ENCODE data around the gene JAZF1.

DNA sequence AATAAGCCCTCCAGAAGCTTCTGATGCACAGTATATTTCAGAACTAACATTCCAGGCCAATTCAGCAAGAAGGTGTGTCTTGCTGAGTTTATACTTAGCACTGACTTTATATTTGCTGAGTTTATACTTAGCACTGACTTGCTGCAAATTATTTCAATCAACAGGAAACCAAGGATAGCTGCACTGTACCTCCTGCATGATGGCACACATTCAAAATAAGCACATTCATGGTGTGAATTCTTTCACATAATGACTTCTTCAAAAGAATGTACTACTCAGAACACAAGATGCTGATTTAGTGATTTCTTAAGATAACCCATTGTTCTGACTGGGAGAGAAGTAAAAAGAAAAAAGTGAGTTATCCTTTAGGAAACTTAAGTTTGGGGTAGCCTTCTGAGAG, 52.0 kb downstream of the JAZF1 start:
- TF ChIP-seq SP1 (IDR thresholded peaks at IDR 0.05; ENCODE audit: low read depth, low read length) = no peak
- no peak for TF ChIP-seq POLR2A (IDR thresholded peaks at IDR 0.05; ENCODE audit: control extremely low read depth in 1 of 2, low read depth in 2 of 2, low read length in 2 of 2)
- no peak for TF ChIP-seq SP2 (IDR thresholded peaks at IDR 0.05; ENCODE audit: low read length)
- TF ChIP-seq, protein P1, sequence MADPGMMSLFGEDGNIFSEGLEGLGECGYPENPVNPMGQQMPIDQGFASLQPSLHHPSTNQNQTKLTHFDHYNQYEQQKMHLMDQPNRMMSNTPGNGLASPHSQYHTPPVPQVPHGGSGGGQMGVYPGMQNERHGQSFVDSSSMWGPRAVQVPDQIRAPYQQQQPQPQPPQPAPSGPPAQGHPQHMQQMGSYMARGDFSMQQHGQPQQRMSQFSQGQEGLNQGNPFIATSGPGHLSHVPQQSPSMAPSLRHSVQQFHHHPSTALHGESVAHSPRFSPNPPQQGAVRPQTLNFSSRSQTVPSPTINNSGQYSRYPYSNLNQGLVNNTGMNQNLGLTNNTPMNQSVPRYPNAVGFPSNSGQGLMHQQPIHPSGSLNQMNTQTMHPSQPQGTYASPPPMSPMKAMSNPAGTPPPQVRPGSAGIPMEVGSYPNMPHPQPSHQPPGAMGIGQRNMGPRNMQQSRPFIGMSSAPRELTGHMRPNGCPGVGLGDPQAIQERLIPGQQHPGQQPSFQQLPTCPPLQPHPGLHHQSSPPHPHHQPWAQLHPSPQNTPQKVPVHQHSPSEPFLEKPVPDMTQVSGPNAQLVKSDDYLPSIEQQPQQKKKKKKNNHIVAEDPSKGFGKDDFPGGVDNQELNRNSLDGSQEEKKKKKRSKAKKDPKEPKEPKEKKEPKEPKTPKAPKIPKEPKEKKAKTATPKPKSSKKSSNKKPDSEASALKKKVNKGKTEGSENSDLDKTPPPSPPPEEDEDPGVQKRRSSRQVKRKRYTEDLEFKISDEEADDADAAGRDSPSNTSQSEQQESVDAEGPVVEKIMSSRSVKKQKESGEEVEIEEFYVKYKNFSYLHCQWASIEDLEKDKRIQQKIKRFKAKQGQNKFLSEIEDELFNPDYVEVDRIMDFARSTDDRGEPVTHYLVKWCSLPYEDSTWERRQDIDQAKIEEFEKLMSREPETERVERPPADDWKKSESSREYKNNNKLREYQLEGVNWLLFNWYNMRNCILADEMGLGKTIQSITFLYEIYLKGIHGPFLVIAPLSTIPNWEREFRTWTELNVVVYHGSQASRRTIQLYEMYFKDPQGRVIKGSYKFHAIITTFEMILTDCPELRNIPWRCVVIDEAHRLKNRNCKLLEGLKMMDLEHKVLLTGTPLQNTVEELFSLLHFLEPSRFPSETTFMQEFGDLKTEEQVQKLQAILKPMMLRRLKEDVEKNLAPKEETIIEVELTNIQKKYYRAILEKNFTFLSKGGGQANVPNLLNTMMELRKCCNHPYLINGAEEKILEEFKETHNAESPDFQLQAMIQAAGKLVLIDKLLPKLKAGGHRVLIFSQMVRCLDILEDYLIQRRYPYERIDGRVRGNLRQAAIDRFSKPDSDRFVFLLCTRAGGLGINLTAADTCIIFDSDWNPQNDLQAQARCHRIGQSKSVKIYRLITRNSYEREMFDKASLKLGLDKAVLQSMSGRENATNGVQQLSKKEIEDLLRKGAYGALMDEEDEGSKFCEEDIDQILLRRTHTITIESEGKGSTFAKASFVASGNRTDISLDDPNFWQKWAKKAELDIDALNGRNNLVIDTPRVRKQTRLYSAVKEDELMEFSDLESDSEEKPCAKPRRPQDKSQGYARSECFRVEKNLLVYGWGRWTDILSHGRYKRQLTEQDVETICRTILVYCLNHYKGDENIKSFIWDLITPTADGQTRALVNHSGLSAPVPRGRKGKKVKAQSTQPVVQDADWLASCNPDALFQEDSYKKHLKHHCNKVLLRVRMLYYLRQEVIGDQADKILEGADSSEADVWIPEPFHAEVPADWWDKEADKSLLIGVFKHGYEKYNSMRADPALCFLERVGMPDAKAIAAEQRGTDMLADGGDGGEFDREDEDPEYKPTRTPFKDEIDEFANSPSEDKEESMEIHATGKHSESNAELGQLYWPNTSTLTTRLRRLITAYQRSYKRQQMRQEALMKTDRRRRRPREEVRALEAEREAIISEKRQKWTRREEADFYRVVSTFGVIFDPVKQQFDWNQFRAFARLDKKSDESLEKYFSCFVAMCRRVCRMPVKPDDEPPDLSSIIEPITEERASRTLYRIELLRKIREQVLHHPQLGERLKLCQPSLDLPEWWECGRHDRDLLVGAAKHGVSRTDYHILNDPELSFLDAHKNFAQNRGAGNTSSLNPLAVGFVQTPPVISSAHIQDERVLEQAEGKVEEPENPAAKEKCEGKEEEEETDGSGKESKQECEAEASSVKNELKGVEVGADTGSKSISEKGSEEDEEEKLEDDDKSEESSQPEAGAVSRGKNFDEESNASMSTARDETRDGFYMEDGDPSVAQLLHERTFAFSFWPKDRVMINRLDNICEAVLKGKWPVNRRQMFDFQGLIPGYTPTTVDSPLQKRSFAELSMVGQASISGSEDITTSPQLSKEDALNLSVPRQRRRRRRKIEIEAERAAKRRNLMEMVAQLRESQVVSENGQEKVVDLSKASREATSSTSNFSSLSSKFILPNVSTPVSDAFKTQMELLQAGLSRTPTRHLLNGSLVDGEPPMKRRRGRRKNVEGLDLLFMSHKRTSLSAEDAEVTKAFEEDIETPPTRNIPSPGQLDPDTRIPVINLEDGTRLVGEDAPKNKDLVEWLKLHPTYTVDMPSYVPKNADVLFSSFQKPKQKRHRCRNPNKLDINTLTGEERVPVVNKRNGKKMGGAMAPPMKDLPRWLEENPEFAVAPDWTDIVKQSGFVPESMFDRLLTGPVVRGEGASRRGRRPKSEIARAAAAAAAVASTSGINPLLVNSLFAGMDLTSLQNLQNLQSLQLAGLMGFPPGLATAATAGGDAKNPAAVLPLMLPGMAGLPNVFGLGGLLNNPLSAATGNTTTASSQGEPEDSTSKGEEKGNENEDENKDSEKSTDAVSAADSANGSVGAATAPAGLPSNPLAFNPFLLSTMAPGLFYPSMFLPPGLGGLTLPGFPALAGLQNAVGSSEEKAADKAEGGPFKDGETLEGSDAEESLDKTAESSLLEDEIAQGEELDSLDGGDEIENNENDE (IDR thresholded peaks at IDR 0.05; ENCODE audit: insufficient replicate concordance, low read length) = no peak
- TF ChIP-seq, protein P2, sequence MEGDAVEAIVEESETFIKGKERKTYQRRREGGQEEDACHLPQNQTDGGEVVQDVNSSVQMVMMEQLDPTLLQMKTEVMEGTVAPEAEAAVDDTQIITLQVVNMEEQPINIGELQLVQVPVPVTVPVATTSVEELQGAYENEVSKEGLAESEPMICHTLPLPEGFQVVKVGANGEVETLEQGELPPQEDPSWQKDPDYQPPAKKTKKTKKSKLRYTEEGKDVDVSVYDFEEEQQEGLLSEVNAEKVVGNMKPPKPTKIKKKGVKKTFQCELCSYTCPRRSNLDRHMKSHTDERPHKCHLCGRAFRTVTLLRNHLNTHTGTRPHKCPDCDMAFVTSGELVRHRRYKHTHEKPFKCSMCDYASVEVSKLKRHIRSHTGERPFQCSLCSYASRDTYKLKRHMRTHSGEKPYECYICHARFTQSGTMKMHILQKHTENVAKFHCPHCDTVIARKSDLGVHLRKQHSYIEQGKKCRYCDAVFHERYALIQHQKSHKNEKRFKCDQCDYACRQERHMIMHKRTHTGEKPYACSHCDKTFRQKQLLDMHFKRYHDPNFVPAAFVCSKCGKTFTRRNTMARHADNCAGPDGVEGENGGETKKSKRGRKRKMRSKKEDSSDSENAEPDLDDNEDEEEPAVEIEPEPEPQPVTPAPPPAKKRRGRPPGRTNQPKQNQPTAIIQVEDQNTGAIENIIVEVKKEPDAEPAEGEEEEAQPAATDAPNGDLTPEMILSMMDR (IDR thresholded peaks at IDR 0.05; ENCODE audit: control extremely low read depth in 1 of 3, insufficient read depth in 1 of 3, low read depth in 1 of 3, low read length in 3 of 3) = no peak
- TF ChIP-seq TAF1 (IDR thresholded peaks at IDR 0.05; ENCODE audit: low read depth, low read length) = no peak
- no peak for TF ChIP-seq CREB1 (IDR thresholded peaks at IDR 0.05)
- no peak for TF ChIP-seq ASH2L (IDR thresholded peaks at IDR 0.05; ENCODE audit: low read length)
- TF ChIP-seq, protein P3, sequence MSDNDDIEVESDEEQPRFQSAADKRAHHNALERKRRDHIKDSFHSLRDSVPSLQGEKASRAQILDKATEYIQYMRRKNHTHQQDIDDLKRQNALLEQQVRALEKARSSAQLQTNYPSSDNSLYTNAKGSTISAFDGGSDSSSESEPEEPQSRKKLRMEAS (IDR thresholded peaks at IDR 0.05) = no peak
- TF ChIP-seq, protein P4, sequence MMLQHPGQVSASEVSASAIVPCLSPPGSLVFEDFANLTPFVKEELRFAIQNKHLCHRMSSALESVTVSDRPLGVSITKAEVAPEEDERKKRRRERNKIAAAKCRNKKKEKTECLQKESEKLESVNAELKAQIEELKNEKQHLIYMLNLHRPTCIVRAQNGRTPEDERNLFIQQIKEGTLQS (IDR thresholded peaks at IDR 0.05; ENCODE audit: insufficient read depth, low read depth, low read length) = no peak

Measured in H1 (cell line).